CD4-positive, alpha-beta T cell treated with Interleukin-10 for 1 hour (primary cell): ENCODE results near the gene GRIA2.

ENCODE experiments used
- DNase-seq: peaks from one replicate; pipeline ENCODE4 v3.0.0-alpha.2; 2020

Gene GRIA2

DNA sequence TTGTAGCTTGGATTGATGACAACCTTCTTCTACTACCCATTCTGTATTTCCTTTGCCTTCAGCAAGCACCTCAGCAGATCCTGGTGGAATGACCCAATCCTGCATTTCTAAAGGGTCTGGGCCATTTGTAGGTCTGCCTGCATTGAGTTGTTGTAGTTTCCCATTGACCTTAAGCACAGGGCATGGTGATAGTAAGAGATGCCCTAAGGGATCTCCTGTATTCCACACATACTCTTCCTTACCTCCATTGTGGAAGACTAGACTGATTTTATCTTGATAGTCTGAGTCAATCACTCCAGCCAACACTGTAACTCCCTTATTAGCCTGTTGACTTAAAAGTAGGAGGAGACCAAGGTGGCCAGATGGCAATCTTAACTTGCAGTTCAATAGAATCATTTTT, 184.5 kb downstream of the GRIA2 start:
- no peak for DNase-seq
